Neural cell (in vitro differentiated cells): ENCODE results near the gene CD247.

ENCODE experiments used
- CTCF ChIP-seq: fragments of 450-650 bp; IDR thresholded peaks from 2 replicates; pipeline ENCODE4 v1.5.1; 2014; ENCODE audit warnings: antibody characterized with exemption, mild to moderate bottlenecking, moderate library complexity; ENCODE audit not compliant: poor library complexity, severe bottlenecking
- EP300 ChIP-seq: fragments of 450-650 bp; conservative IDR thresholded peaks from 2 replicates; pipeline ENCODE4 v1.6.1; 2014; ENCODE audit warnings: antibody characterized with exemption, mild to moderate bottlenecking, moderate library complexity; ENCODE audit not compliant: poor library complexity, severe bottlenecking
- EZH2 ChIP-seq: fragments of 200-600, 300-800 bp; shearing (Covaris generic), sonication (generic); IDR thresholded peaks from 2 replicates; pipeline ENCODE4 v1.6.1; 2014; ENCODE audit warnings: antibody characterized with exemption, low read length, borderline replicate concordance, mild to moderate bottlenecking; ENCODE audit not compliant: insufficient read depth, poor library complexity, severe bottlenecking
- MXI1 ChIP-seq: fragments of 450-650 bp; conservative IDR thresholded peaks from 2 replicates; pipeline ENCODE4 v1.6.1; 2014; ENCODE audit warnings: antibody characterized with exemption, mild to moderate bottlenecking; ENCODE audit not compliant: poor library complexity, severe bottlenecking
- POLR2AphosphoS5 ChIP-seq: IDR thresholded peaks from 2 replicates; pipeline ENCODE4 v1.6.1; 2012
- RAD21 ChIP-seq: fragments of 450-650 bp; conservative IDR thresholded peaks from 2 replicates; pipeline ENCODE4 v1.6.1; 2014; ENCODE audit warnings: antibody characterized with exemption, mild to moderate bottlenecking, moderate library complexity
- TAF1 ChIP-seq: IDR thresholded peaks from 2 replicates; pipeline ENCODE4 v1.6.1; 2012; ENCODE audit warnings: low read depth
- TF ChIP-seq, protein P1 (sequence below): IDR thresholded peaks from 2 replicates; pipeline ENCODE4 v1.6.1; 2012; ENCODE audit warnings: borderline replicate concordance

GRCh38 chr1:167524651-167525050 lies 6.3 kb upstream of the CD247 start:
- TF ChIP-seq EZH2 (no peak), CTCF (no peak), MXI1 (no peak), POLR2AphosphoS5 (no peak), EP300 (no peak), TAF1 (no peak), RAD21 (no peak)
- TF ChIP-seq, protein P1, sequence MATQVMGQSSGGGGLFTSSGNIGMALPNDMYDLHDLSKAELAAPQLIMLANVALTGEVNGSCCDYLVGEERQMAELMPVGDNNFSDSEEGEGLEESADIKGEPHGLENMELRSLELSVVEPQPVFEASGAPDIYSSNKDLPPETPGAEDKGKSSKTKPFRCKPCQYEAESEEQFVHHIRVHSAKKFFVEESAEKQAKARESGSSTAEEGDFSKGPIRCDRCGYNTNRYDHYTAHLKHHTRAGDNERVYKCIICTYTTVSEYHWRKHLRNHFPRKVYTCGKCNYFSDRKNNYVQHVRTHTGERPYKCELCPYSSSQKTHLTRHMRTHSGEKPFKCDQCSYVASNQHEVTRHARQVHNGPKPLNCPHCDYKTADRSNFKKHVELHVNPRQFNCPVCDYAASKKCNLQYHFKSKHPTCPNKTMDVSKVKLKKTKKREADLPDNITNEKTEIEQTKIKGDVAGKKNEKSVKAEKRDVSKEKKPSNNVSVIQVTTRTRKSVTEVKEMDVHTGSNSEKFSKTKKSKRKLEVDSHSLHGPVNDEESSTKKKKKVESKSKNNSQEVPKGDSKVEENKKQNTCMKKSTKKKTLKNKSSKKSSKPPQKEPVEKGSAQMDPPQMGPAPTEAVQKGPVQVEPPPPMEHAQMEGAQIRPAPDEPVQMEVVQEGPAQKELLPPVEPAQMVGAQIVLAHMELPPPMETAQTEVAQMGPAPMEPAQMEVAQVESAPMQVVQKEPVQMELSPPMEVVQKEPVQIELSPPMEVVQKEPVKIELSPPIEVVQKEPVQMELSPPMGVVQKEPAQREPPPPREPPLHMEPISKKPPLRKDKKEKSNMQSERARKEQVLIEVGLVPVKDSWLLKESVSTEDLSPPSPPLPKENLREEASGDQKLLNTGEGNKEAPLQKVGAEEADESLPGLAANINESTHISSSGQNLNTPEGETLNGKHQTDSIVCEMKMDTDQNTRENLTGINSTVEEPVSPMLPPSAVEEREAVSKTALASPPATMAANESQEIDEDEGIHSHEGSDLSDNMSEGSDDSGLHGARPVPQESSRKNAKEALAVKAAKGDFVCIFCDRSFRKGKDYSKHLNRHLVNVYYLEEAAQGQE = no peak
